Measurements from ENCODE around the gene HRH2.

- no peak for TF ChIP-seq POLR2A (IDR thresholded peaks at IDR 0.05)
- TF ChIP-seq, protein P1, sequence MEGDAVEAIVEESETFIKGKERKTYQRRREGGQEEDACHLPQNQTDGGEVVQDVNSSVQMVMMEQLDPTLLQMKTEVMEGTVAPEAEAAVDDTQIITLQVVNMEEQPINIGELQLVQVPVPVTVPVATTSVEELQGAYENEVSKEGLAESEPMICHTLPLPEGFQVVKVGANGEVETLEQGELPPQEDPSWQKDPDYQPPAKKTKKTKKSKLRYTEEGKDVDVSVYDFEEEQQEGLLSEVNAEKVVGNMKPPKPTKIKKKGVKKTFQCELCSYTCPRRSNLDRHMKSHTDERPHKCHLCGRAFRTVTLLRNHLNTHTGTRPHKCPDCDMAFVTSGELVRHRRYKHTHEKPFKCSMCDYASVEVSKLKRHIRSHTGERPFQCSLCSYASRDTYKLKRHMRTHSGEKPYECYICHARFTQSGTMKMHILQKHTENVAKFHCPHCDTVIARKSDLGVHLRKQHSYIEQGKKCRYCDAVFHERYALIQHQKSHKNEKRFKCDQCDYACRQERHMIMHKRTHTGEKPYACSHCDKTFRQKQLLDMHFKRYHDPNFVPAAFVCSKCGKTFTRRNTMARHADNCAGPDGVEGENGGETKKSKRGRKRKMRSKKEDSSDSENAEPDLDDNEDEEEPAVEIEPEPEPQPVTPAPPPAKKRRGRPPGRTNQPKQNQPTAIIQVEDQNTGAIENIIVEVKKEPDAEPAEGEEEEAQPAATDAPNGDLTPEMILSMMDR (IDR thresholded peaks at IDR 0.05) = no peak
These were observed 26.1 kb downstream of the HRH2 start for GRCh38 chr5:175683921-175684320.

Measured in body of pancreas (tissue), 4 donors.